ENCODE measurements around the gene F2RL3.
"Not testable (repeated sequence)": the region's sequence is repeated elsewhere in the genome, so short reads cannot be mapped to it uniquely, and the experiment has no call there.

Gene F2RL3

GRCh38 chr19:16872728-16873127 is 16.1 kb upstream of the F2RL3 start:
- ChIA-PET CTCF (no interaction called here), POLR2A (no interaction called here)
- TF ChIP-seq CTCF (IDR thresholded peaks at IDR 0.05; ENCODE audit: insufficient read depth, low read length, missing control alignments) = no peak
- no peak overlapping the region for H3K4me3 ChIP-seq (ENCODE audit: low read depth, low read length)
- DNase-seq (ENCODE audit: low read depth, low spot score) = no peak

DNA sequence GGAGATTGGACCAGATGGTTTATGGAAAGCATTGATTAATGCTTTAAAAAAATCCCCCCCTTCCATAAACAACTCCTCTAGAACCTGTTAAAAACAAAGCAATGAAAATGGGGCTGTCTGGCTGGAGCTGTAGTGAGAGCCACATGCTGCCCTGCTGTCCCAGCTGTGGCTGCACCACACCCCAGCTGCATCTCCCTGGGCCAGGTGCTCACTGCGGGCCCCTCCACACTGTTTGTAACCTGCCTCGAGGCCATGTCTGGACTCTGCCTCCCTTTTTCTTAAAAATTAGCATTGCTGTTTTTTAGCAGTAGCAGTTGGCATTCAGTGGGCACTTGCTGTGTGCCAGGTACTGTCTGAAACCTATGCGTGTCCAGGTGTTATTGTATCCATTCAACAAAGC is 15.2 kb upstream of the F2RL3 start:
- POLR2A ChIA-PET = no interaction called here
- H3K4me3 ChIP-seq (ENCODE audit: low read depth, low read length) = no peak overlapping the region
- TF ChIP-seq CTCF (IDR thresholded peaks at IDR 0.05; ENCODE audit: insufficient read depth, low read length, missing control alignments) = no peak
- CTCF ChIA-PET = no interaction called here
- no peak for DNase-seq (ENCODE audit: low read depth, low spot score)

- DNase-seq (ENCODE audit: low read depth, low spot score) = no peak
- CTCF ChIA-PET = no interaction called here
- no peak overlapping the region for H3K4me3 ChIP-seq (ENCODE audit: low read depth, low read length)
- POLR2A ChIA-PET = no interaction called here
- TF ChIP-seq CTCF (IDR thresholded peaks at IDR 0.05; ENCODE audit: insufficient read depth, low read length, missing control alignments) = no peak
These were observed 14.4 kb upstream of the F2RL3 start for GRCh38 chr19:16874250-16874977.

DNA sequence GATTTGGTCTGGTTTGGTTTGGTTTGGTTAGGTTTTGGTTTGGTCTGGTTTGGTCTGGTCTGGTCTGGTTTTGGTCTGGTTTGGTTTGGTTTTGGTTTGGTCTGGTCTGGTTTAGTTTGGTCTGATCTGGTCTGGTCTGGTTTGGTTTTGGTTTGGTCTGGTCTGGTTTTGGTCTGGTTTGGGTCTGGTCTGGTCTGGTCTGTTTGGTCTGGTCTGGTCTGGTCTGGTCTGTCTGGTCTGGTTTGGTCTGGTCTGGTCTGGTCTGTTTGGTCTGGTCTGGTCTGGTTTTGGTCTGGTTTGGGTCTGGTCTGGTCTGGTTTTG is 13.9 kb upstream of the F2RL3 start:
- DNase-seq (ENCODE audit: low read depth, low spot score); CTCF ChIA-PET; POLR2A ChIA-PET; H3K4me3 ChIP-seq (ENCODE audit: low read depth, low read length): not testable (repeated sequence)

DNA sequence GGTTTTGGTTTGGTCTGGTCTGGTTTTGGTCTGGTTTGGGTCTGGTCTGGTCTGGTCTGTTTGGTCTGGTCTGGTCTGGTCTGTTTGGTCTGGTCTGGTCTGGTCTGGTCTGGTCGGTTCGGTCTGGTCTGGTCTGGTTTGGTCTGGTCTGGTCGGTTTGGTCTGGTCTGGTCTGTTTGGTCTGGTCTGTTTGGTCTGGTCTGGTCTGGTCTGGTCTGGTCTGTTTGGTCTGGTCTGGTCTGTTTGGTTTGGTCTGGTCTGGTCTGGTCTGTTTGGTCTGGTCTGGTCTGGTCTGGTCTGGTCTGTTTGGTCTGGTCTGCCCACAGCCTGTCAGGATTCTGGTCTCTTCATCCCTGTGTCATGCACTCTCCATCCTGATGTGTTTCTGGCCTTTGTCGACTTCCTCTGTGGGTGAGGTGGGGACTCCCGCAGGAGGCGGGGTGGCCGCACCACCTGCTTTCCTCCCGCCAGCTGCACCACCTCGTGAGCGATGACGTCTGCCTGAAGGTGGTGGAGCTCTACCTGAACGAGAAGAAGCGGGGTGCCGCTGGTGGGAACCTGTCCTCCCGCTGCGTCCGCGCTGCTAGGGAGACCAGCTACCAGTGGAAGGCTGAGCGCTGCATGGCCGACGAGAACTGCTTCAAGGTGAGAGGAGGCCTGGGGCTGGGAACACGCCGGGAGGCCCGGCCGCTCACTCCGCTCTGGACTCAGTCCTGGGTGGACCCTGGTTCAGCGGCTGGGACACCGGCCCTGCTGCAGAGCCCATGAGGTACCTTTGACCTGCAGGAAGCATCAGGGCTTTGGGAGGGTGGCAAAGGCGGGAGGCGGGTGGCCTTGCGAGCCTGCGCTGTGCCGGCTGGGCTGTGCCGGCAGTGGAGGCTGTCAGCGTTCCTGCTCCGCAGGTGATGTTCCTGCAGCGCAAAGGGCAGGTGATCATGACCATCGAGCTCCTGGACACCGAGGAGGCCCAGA is 12.9 kb upstream of the F2RL3 start:
- DNase-seq (ENCODE audit: low read depth, low spot score) = no peak
- no peak for TF ChIP-seq CTCF (IDR thresholded peaks at IDR 0.05; ENCODE audit: insufficient read depth, low read length, missing control alignments)
- CTCF ChIA-PET = no interaction called here
- POLR2A ChIA-PET = no interaction called here
- no peak overlapping the region for H3K4me3 ChIP-seq (ENCODE audit: low read depth, low read length)

DNA sequence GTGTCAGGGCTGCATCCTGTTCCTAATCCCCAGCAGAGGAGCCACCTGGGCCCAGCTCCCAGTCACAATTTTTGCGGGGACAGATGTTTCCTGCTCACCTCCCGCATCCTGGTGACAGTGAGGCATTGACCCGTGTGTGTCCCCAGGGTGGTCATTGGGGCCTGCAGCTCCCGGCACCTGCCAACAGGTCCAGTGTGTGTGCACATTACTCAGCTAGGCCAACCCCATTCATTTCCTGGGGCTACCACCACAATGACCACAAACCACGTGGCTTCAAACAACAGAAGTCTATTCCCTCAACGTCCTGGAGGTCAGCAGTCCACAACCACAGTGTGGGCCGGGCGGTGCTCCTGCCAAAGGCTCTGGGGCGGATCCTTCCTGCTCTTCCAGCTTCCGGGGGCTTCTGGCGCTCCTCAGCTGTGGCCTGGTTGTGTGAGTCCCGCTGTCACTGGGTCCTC is 11.9 kb upstream of the F2RL3 start:
- H3K4me3 ChIP-seq (ENCODE audit: low read depth, low read length) = no peak overlapping the region
- ChIA-PET CTCF (no interaction called here), POLR2A (no interaction called here)

More for the DNA sequence above, 11.9 kb upstream of the F2RL3 start:
- no peak for DNase-seq (ENCODE audit: low read depth, low spot score)
- TF ChIP-seq CTCF (IDR thresholded peaks at IDR 0.05; ENCODE audit: insufficient read depth, low read length, missing control alignments) = no peak
